ENCODE measurements around the gene ALK.

Gene ALK

GRCh38 chr2:29848566-29849310, 72.6 kb downstream of the ALK start:
- Histone ChIP-seq H3K27me3 (ENCODE audit: low read depth, low read length) (peaks cover 24% of the 10 kb centered on the region), H3K9me3 (ENCODE audit: insufficient read depth, low read length) (no peaks in the 10 kb centered on the region)

GRCh38 chr2:29847886-29848285, 73.5 kb downstream of the ALK start:
- no peaks in the 10 kb centered on the region for H4K20me1 ChIP-seq (ENCODE audit: insufficient read depth, low read length)
- no peaks in the 10 kb centered on the region for H3K9me3 ChIP-seq (ENCODE audit: insufficient read depth, low read length)
- TF ChIP-seq, protein P1, sequence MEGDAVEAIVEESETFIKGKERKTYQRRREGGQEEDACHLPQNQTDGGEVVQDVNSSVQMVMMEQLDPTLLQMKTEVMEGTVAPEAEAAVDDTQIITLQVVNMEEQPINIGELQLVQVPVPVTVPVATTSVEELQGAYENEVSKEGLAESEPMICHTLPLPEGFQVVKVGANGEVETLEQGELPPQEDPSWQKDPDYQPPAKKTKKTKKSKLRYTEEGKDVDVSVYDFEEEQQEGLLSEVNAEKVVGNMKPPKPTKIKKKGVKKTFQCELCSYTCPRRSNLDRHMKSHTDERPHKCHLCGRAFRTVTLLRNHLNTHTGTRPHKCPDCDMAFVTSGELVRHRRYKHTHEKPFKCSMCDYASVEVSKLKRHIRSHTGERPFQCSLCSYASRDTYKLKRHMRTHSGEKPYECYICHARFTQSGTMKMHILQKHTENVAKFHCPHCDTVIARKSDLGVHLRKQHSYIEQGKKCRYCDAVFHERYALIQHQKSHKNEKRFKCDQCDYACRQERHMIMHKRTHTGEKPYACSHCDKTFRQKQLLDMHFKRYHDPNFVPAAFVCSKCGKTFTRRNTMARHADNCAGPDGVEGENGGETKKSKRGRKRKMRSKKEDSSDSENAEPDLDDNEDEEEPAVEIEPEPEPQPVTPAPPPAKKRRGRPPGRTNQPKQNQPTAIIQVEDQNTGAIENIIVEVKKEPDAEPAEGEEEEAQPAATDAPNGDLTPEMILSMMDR (IDR thresholded peaks at IDR 0.05; ENCODE audit: low read depth, low read length), result no peak
- TF ChIP-seq EZH2phosphoT487 (IDR thresholded peaks at IDR 0.05; ENCODE audit: low read depth), result no peak
- H3K9ac ChIP-seq (ENCODE audit: low read length), result no peak overlapping the region
- no peak overlapping the region for H2AFZ ChIP-seq (ENCODE audit: low read depth, low read length)
- no peak overlapping the region for H3K27ac ChIP-seq (ENCODE audit: low read length)
- H3K4me3 ChIP-seq (ENCODE audit: low read length), result no peak overlapping the region
- no peaks in the 10 kb centered on the region for H3K36me3 ChIP-seq (replicated peaks; ENCODE audit: low read depth, low read length)
- no peak overlapping the region for H3K4me2 ChIP-seq (ENCODE audit: low read length)
- H3K4me1 ChIP-seq (ENCODE audit: low read length), result no peaks in the 10 kb centered on the region
- peaks cover 31% of the 10 kb centered on the region for H3K27me3 ChIP-seq (ENCODE audit: low read depth, low read length)
- no peaks in the 10 kb centered on the region for H3K79me2 ChIP-seq (ENCODE audit: low read length)

More at GRCh38 chr2:29848566-29849310, 72.6 kb downstream of the ALK start:
- no peaks in the 10 kb centered on the region for H4K20me1 ChIP-seq (ENCODE audit: insufficient read depth, low read length)
- no peak overlapping the region for H3K4me3 ChIP-seq (ENCODE audit: low read length)
- H3K79me2 ChIP-seq (ENCODE audit: low read length), result no peaks in the 10 kb centered on the region
- no peak overlapping the region for H2AFZ ChIP-seq (ENCODE audit: low read depth, low read length)
- H3K27ac ChIP-seq (ENCODE audit: low read length), result no peak overlapping the region
- no peaks in the 10 kb centered on the region for H3K36me3 ChIP-seq (replicated peaks; ENCODE audit: low read depth, low read length)
- TF ChIP-seq EZH2phosphoT487 (IDR thresholded peaks at IDR 0.05; ENCODE audit: low read depth), result no peak
- TF ChIP-seq, protein P1 (IDR thresholded peaks at IDR 0.05; ENCODE audit: low read depth, low read length), result no peak
- H3K4me1 ChIP-seq (ENCODE audit: low read length), result no peaks in the 10 kb centered on the region
- H3K9ac ChIP-seq (ENCODE audit: low read length), result no peak overlapping the region
- no peak overlapping the region for H3K4me2 ChIP-seq (ENCODE audit: low read length)

GRCh38 chr2:29844713-29845326, 76.6 kb downstream of the ALK start:
- H3K79me2 ChIP-seq (ENCODE audit: low read length), result no peaks in the 10 kb centered on the region
- H3K27ac ChIP-seq (ENCODE audit: low read length), result no peak overlapping the region
- no peaks in the 10 kb centered on the region for H3K9me3 ChIP-seq (ENCODE audit: insufficient read depth, low read length)
- peaks cover 51% of the 10 kb centered on the region for H3K27me3 ChIP-seq (ENCODE audit: low read depth, low read length)
- H3K4me3 ChIP-seq (ENCODE audit: low read length), result no peak overlapping the region
- no peak overlapping the region for H2AFZ ChIP-seq (ENCODE audit: low read depth, low read length)
- no peaks in the 10 kb centered on the region for H3K36me3 ChIP-seq (replicated peaks; ENCODE audit: low read depth, low read length)
- no peaks in the 10 kb centered on the region for H4K20me1 ChIP-seq (ENCODE audit: insufficient read depth, low read length)
- TF ChIP-seq, protein P1 (IDR thresholded peaks at IDR 0.05; ENCODE audit: low read depth, low read length), result no peak
- no peak for TF ChIP-seq EZH2phosphoT487 (IDR thresholded peaks at IDR 0.05; ENCODE audit: low read depth)
- no peak overlapping the region for H3K4me2 ChIP-seq (ENCODE audit: low read length)
- H3K4me1 ChIP-seq (ENCODE audit: low read length), result no peaks in the 10 kb centered on the region
- H3K9ac ChIP-seq (ENCODE audit: low read length), result no peak overlapping the region

DNA sequence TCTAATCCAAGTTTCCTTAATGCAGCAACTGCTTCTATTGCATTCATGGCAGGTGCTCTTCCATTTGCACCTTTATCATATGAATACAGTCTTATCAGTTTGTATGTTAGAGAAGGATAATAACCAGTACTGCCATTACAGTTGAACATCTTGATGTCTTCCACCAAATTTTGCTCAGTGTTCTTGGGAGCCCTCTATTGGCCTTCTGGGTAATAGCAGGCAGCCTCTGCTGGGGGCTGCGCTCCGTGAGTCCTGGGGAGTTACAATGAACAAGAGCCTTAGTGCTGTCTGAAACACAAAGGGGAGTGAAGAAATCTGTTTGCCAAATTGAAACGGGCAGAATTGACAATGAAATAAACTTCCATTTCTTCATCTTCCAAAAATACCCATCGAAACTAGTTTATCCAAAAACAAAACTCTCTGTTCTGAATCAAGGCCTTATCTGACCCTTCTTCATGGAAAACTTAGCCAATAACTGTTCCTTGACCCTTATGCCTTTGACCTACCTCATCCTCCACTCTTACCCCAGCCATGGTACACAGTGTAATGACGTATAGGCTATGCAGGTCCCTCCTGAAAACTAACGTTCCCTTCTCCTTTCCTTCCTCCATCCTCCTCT, 79.9 kb downstream of the ALK start:
- H3K36me3 ChIP-seq (replicated peaks; ENCODE audit: low read depth, low read length), result no peaks in the 10 kb centered on the region
- H3K27me3 ChIP-seq (ENCODE audit: low read depth, low read length), result peaks cover 47% of the 10 kb centered on the region
- H3K4me1 ChIP-seq (ENCODE audit: low read length), result no peaks in the 10 kb centered on the region
- H3K27ac ChIP-seq (ENCODE audit: low read length), result no peak overlapping the region
- H3K4me3 ChIP-seq (ENCODE audit: low read length), result no peak overlapping the region
- H3K9me3 ChIP-seq (ENCODE audit: insufficient read depth, low read length), result no peaks in the 10 kb centered on the region
- H2AFZ ChIP-seq (ENCODE audit: low read depth, low read length), result no peak overlapping the region
- H4K20me1 ChIP-seq (ENCODE audit: insufficient read depth, low read length), result no peaks in the 10 kb centered on the region
- no peak overlapping the region for H3K4me2 ChIP-seq (ENCODE audit: low read length)
- no peak overlapping the region for H3K9ac ChIP-seq (ENCODE audit: low read length)
- TF ChIP-seq, protein P1 (IDR thresholded peaks at IDR 0.05; ENCODE audit: low read depth, low read length), result peak; percentile 88
- TF ChIP-seq EZH2phosphoT487 (IDR thresholded peaks at IDR 0.05; ENCODE audit: low read depth), result no peak
- H3K79me2 ChIP-seq (ENCODE audit: low read length), result no peaks in the 10 kb centered on the region
